ENCODE results near the gene BRIP1.

DNA sequence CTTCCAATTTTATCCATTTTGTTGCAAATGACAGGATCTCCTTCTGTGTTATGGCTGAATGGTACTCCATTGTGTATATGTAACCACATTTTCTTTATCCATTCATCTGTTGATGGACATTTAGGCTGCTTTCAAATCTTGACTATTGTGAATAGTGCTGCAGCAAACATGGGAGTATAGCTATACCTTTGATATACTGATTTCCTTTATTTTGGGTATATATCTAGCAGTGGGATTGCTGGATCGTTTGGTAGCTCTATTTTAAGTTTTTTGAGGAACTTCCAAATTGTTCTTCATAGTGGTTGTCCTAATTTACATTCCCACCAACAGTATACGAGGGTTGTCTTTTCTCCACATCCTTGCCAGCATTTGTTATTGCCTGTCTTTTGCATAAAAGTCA lies 67.8 kb downstream of the BRIP1 start:
- TF ChIP-seq CEBPB (IDR thresholded peaks at IDR 0.05) (no peak), YY1 (IDR thresholded peaks at IDR 0.05; ENCODE audit: low read depth) (no peak), REST (IDR thresholded peaks at IDR 0.05; ENCODE audit: low read depth) (no peak), MAX (IDR thresholded peaks at IDR 0.05) (no peak), TAF1 (IDR thresholded peaks at IDR 0.05; ENCODE audit: low read depth) (no peak), TCF12 (IDR thresholded peaks at IDR 0.05; ENCODE audit: low read depth) (no peak), RAD21 (IDR thresholded peaks at IDR 0.05; ENCODE audit: low read depth) (no peak), TEAD4 (IDR thresholded peaks at IDR 0.05) (no peak), NFIC (IDR thresholded peaks at IDR 0.05) (no peak)
